ENCODE data around the gene GABRD.

GABRD gene

GRCh38 chr1:1982379-1983232 is 36.5 kb upstream of the GABRD start:
- Histone ChIP-seq H2AFZ (ENCODE audit: low read depth, low read length) (no peak overlapping the region), H3K4me1 (ENCODE audit: low read length) (no peaks in the 10 kb centered on the region), H3K27me3 (ENCODE audit: low read depth, low read length) (no peaks in the 10 kb centered on the region), H3K4me3 (ENCODE audit: low read length) (no peak overlapping the region), H4K20me1 (ENCODE audit: insufficient read depth, low read length) (no peaks in the 10 kb centered on the region), H3K9ac (ENCODE audit: low read length) (no peak overlapping the region), H3K4me2 (ENCODE audit: low read length) (no peak overlapping the region), H3K79me2 (ENCODE audit: low read length) (no peaks in the 10 kb centered on the region), H3K27ac (ENCODE audit: low read length) (no peak overlapping the region), H3K9me3 (ENCODE audit: insufficient read depth, low read length) (no peaks in the 10 kb centered on the region), H3K36me3 (replicated peaks; ENCODE audit: low read depth, low read length) (no peaks in the 10 kb centered on the region)
- TF ChIP-seq CTCF (IDR thresholded peaks at IDR 0.05; ENCODE audit: low read depth, low read length) (no peak), EZH2phosphoT487 (IDR thresholded peaks at IDR 0.05; ENCODE audit: low read depth) (no peak)

- TF ChIP-seq CTCF (IDR thresholded peaks at IDR 0.05; ENCODE audit: low read depth, low read length) (no peak), EZH2phosphoT487 (IDR thresholded peaks at IDR 0.05; ENCODE audit: low read depth) (no peak)
- H3K36me3 ChIP-seq (replicated peaks; ENCODE audit: low read depth, low read length) = no peaks in the 10 kb centered on the region
- no peaks in the 10 kb centered on the region for H3K9me3 ChIP-seq (ENCODE audit: insufficient read depth, low read length)
- no peaks in the 10 kb centered on the region for H4K20me1 ChIP-seq (ENCODE audit: insufficient read depth, low read length)
- H2AFZ ChIP-seq (ENCODE audit: low read depth, low read length) = no peak overlapping the region
- no peak overlapping the region for H3K4me2 ChIP-seq (ENCODE audit: low read length)
- H3K27ac ChIP-seq (ENCODE audit: low read length) = no peak overlapping the region
- H3K4me1 ChIP-seq (ENCODE audit: low read length) = no peaks in the 10 kb centered on the region
- no peaks in the 10 kb centered on the region for H3K79me2 ChIP-seq (ENCODE audit: low read length)
- no peak overlapping the region for H3K9ac ChIP-seq (ENCODE audit: low read length)
- H3K4me3 ChIP-seq (ENCODE audit: low read length) = no peak overlapping the region
- no peaks in the 10 kb centered on the region for H3K27me3 ChIP-seq (ENCODE audit: low read depth, low read length)
Observed at GRCh38 chr1:1984560-1985070, 34.5 kb upstream of the GABRD start.

- Histone ChIP-seq H2AFZ (ENCODE audit: low read depth, low read length) (no peak overlapping the region), H3K27me3 (ENCODE audit: low read depth, low read length) (no peaks in the 10 kb centered on the region; the same call in 1 of the 2 replicates), H3K4me3 (ENCODE audit: low read length) (no peak overlapping the region), H3K36me3 (replicated peaks; ENCODE audit: low read depth, low read length) (no peaks in the 10 kb centered on the region), H3K27ac (ENCODE audit: low read length) (no peak overlapping the region), H3K9ac (ENCODE audit: low read length) (no peak overlapping the region), H3K79me2 (ENCODE audit: low read length) (no peaks in the 10 kb centered on the region), H3K4me1 (ENCODE audit: low read length) (no peaks in the 10 kb centered on the region), H3K4me2 (ENCODE audit: low read length) (no peak overlapping the region), H3K9me3 (ENCODE audit: insufficient read depth, low read length) (no peaks in the 10 kb centered on the region), H4K20me1 (ENCODE audit: insufficient read depth, low read length) (no peaks in the 10 kb centered on the region)
- TF ChIP-seq EZH2phosphoT487 (IDR thresholded peaks at IDR 0.05; ENCODE audit: low read depth) (no peak), CTCF (IDR thresholded peaks at IDR 0.05; ENCODE audit: low read depth, low read length) (no peak)
Observed at GRCh38 chr1:1985375-1986050, 33.6 kb upstream of the GABRD start.

GRCh38 chr1:1986451-1987141 is 32.5 kb upstream of the GABRD start:
- Histone ChIP-seq H3K4me3 (ENCODE audit: low read length) (no peak overlapping the region), H2AFZ (ENCODE audit: low read depth, low read length) (no peak overlapping the region), H3K9ac (ENCODE audit: low read length) (no peak overlapping the region), H3K9me3 (ENCODE audit: insufficient read depth, low read length) (no peaks in the 10 kb centered on the region), H3K4me1 (ENCODE audit: low read length) (no peaks in the 10 kb centered on the region), H3K4me2 (ENCODE audit: low read length) (no peak overlapping the region), H3K27ac (ENCODE audit: low read length) (no peak overlapping the region), H4K20me1 (ENCODE audit: insufficient read depth, low read length) (no peaks in the 10 kb centered on the region), H3K36me3 (replicated peaks; ENCODE audit: low read depth, low read length) (no peaks in the 10 kb centered on the region), H3K27me3 (ENCODE audit: low read depth, low read length) (no peaks in the 10 kb centered on the region; the same call in 1 of the 2 replicates), H3K79me2 (ENCODE audit: low read length) (no peaks in the 10 kb centered on the region)
- TF ChIP-seq CTCF (IDR thresholded peaks at IDR 0.05; ENCODE audit: low read depth, low read length) (no peak), EZH2phosphoT487 (IDR thresholded peaks at IDR 0.05; ENCODE audit: low read depth) (no peak)
